Measurements from ENCODE around the gene LPAR6. TPM values are rescaled to one million over a fixed set of nuclear protein-coding genes. Genes with fewer than 3 reads are reported as not detected.
A peak's percentile ranks its signal among the peaks of the same experiment; 100 is the strongest.

LPAR6 gene
- total and polyA plus RNA-seq, 2 of the 13 experiments (the other 11 are each of a cell fraction or from before 2014, with no cell fraction given): 24.4 to 149 TPM

- TF ChIP-seq ZNF816 (CRISPR knock-in tag; IDR thresholded peaks at IDR 0.05; ENCODE audit: borderline replicate concordance) (0 out of 2 replicates have a peak, but pooled peaks have one; percentile 19), ZNF124 (CRISPR knock-in tag; IDR thresholded peaks at IDR 0.05) (peak; percentile 69; the same call in 1 of the 2 replicates), ZNF431 (CRISPR knock-in tag; IDR thresholded peaks at IDR 0.05; ENCODE audit: borderline replicate concordance, low read depth) (no peak), MTERF4 (CRISPR knock-in tag; IDR thresholded peaks at IDR 0.05) (no peak), CREM (IDR thresholded peaks at IDR 0.05) (peak; percentile 88), CREM (CRISPR knock-in tag; IDR thresholded peaks at IDR 0.05) (no peak), ZNF558 (CRISPR knock-in tag; IDR thresholded peaks at IDR 0.05; ENCODE audit: borderline replicate concordance) (no peak), ZMAT5 (CRISPR knock-in tag; IDR thresholded peaks at IDR 0.05; ENCODE audit: borderline replicate concordance, low read depth) (no peak), ERF (CRISPR knock-in tag; IDR thresholded peaks at IDR 0.05) (peak; percentile 66), ELF1 (CRISPR knock-in tag; IDR thresholded peaks at IDR 0.05) (peak; percentile 43; the same call in 1 of the 2 replicates), ZNF678 (CRISPR knock-in tag; IDR thresholded peaks at IDR 0.05) (no peak), ATF2 (CRISPR knock-in tag; IDR thresholded peaks at IDR 0.05) (peak; percentile 85), TAF1 (CRISPR knock-in tag; IDR thresholded peaks at IDR 0.05) (peak; percentile 69), ZFP1 (CRISPR knock-in tag; IDR thresholded peaks at IDR 0.05) (peak; percentile 66; the same call in 1 of the 2 replicates), NRL (CRISPR knock-in tag; IDR thresholded peaks at IDR 0.05; ENCODE audit: borderline replicate concordance) (no peak), ZNF703 (CRISPR knock-in tag; IDR thresholded peaks at IDR 0.05; ENCODE audit: borderline replicate concordance) (no peak), HINFP (CRISPR knock-in tag; IDR thresholded peaks at IDR 0.05; ENCODE audit: low read depth) (no peak), ZNF3 (CRISPR knock-in tag; IDR thresholded peaks at IDR 0.05) (no peak), ESRRA (CRISPR knock-in tag; IDR thresholded peaks at IDR 0.05; ENCODE audit: low read depth) (no peak), HNF4A (CRISPR knock-in tag; IDR thresholded peaks at IDR 0.05) (peak; percentile 13; the same call in 1 of the 2 replicates), GABPB1 (CRISPR knock-in tag; IDR thresholded peaks at IDR 0.05) (peak; percentile 56; the same call in 1 of the 2 replicates)
- TF ChIP-seq, protein P1, sequence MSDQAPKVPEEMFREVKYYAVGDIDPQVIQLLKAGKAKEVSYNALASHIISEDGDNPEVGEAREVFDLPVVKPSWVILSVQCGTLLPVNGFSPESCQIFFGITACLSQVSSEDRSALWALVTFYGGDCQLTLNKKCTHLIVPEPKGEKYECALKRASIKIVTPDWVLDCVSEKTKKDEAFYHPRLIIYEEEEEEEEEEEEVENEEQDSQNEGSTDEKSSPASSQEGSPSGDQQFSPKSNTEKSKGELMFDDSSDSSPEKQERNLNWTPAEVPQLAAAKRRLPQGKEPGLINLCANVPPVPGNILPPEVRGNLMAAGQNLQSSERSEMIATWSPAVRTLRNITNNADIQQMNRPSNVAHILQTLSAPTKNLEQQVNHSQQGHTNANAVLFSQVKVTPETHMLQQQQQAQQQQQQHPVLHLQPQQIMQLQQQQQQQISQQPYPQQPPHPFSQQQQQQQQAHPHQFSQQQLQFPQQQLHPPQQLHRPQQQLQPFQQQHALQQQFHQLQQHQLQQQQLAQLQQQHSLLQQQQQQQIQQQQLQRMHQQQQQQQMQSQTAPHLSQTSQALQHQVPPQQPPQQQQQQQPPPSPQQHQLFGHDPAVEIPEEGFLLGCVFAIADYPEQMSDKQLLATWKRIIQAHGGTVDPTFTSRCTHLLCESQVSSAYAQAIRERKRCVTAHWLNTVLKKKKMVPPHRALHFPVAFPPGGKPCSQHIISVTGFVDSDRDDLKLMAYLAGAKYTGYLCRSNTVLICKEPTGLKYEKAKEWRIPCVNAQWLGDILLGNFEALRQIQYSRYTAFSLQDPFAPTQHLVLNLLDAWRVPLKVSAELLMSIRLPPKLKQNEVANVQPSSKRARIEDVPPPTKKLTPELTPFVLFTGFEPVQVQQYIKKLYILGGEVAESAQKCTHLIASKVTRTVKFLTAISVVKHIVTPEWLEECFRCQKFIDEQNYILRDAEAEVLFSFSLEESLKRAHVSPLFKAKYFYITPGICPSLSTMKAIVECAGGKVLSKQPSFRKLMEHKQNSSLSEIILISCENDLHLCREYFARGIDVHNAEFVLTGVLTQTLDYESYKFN (CRISPR knock-in tag; conservative IDR thresholded peaks at IDR 0.05): peak; percentile 69
- TF ChIP-seq, protein P2, sequence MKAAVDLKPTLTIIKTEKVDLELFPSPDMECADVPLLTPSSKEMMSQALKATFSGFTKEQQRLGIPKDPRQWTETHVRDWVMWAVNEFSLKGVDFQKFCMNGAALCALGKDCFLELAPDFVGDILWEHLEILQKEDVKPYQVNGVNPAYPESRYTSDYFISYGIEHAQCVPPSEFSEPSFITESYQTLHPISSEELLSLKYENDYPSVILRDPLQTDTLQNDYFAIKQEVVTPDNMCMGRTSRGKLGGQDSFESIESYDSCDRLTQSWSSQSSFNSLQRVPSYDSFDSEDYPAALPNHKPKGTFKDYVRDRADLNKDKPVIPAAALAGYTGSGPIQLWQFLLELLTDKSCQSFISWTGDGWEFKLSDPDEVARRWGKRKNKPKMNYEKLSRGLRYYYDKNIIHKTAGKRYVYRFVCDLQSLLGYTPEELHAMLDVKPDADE (CRISPR knock-in tag; IDR thresholded peaks at IDR 0.05): no peak
Measured at GRCh38 chr13:48412881-48413351, at the start of gene LPAR6 (continued).

All from HepG2 (cell line).